Heart right ventricle (tissue), 16 donors: ENCODE measurements around the gene RAI1. TPM values are rescaled to one million over a fixed set of nuclear protein-coding genes. Genes with fewer than 3 reads are reported as not detected.
A peak's percentile ranks its signal among the peaks of the same experiment; 100 is the strongest.

Experiments used
- ATAC-seq, 8 donors: fragments of 200-7000 bp; cut with Tn5 transposase; one replicate each; pipeline ENCODE4 v1.9.1; 2020; ENCODE audit warnings: mild to moderate bottlenecking in 8 of 8, moderate library complexity in 8 of 8, moderate number of reproducible peaks in 1 of 8
- DNase-seq, 2 donors: peaks; one replicate each; pipeline ENCODE4 v3.0.0-alpha.2; 2020
- H3K27ac ChIP-seq, 10 donors: fragments of 200-600 bp; sonication (generic) in 2 of 10; one replicate each; pipeline versions ENCODE4 v1.5.0 to v1.8.0; 2020 to 2022; ENCODE audit warnings: mild to moderate bottlenecking in 3 of 10
- H3K27me3 ChIP-seq, 7 donors: fragments of 200-600 bp; one replicate each; pipeline ENCODE4 v1.8.0; 2021 to 2022; ENCODE audit warnings: mild to moderate bottlenecking in 2 of 7
- H3K36me3 ChIP-seq, 9 donors: fragments of 200-600 bp; sonication (generic) in 1 of 9; one replicate each; pipeline versions ENCODE4 v1.5.0 to v1.8.0; 2020 to 2022; ENCODE audit warnings: mild to moderate bottlenecking in 2 of 9
- H3K4me1 ChIP-seq, 9 donors: fragments of 200-600 bp; sonication (generic) in 1 of 9; one replicate each; pipeline versions ENCODE4 v1.5.0 to v1.8.0; 2020 to 2022; ENCODE audit warnings: mild to moderate bottlenecking in 4 of 9
- H3K4me3 ChIP-seq, 10 donors: fragments of 200-600 bp; sonication (generic) in 2 of 10; one replicate each; pipeline versions ENCODE4 v1.5.0 to v1.8.0; 2020 to 2022; ENCODE audit warnings: mild to moderate bottlenecking in 7 of 10, moderate library complexity in 2 of 10
- H3K9me3 ChIP-seq, 11 donors: fragments of 200-600 bp in 10 of 11; sonication (generic) in 2 of 11; one replicate each; pipeline versions ENCODE4 v1.5.0 to v1.8.0; 2013 to 2022; ENCODE audit warnings: mild to moderate bottlenecking in 2 of 11, control low read depth in 1 of 11, moderate library complexity in 1 of 11
- CTCF ChIP-seq, 9 donors: fragments of 200-600 bp; sonication (generic) in 2 of 9; IDR thresholded peaks; one replicate each; pipeline versions ENCODE4 v1.5.0 to v1.8.0; 2021 to 2022; ENCODE audit warnings: antibody characterized with exemption in 9 of 9, mild to moderate bottlenecking in 5 of 9, moderate library complexity in 1 of 9
- WGBS, 2 donors: extraction: QIAGEN DNeasy Blood & Tissue Kit; methylation state at CpG; one replicate each; pipeline ENCODE4 v1.1.7; 2013; ENCODE audit warnings: inconsistent platforms in 1 of 2; 5-methylcytosine and 5-hydroxymethylcytosine counted together
- intact Hi-C, 10 donors: fragments of 100-400 bp; cut with DNase I; formaldehyde crosslinking; loops; one replicate each; pipeline versions ENCODE4 v1.11.1 to v1.14.2; 2022
- polyA plus RNA-seq, 2 donors: library from polyadenylated mRNA; stranded (reverse); fragments of 200-250 nt; gene quantifications; one replicate each; pipeline ENCODE4 v1.2.3, GENCODE V29; 2013
- total RNA-seq, 10 donors: library from RNA; stranded (reverse); fragmentation: NEBNext Ultra II Directional in 3 of 10; extraction: Animal tissue kit (Norgen Biotek cat#: 25700) in 3 of 10; gene quantifications; one replicate each; pipeline versions ENCODE4 v1.2.1 to v1.2.4, GENCODE V29; 2021 to 2023
- donor health status: Arrhythmogenic right ventricular cardiomyopathy.
- donor health status: ischemic (EF 13 %, LVEDD 7.1; RV severe dilation, severe dysfunction).
- donor health status: healthy with polysubstance abuse.
- donor health status: DM: no; HTN: yes; CAD: no.
- donor health status: DM: no; HTN: no; CAD: no.
- donor health status: ischemic (EF 25% LVEDD 6.9; RV normal size, moderate dysfunction).
- donor health status: ischemic (EF 25% LVEDD 5.7; RV mildly dilated, moderate dysfunction).
- donor health status: healthy.
- donor health status: DM: yes; HTN: yes; CAD: no.
- donor health status: Ischemic cardiomyopathy.
- donor health status: ischemic (EF 35%, LVEDD 5.7; RV mildly dilated, moderate dysfunction).
- donor health status: nonischemic (EF 11% LVEDD 7.7; RV severe dilation, severe dysfunction).
- donor health status: DM: yes; HTN: yes; CAD: no.
- donor health status: PGD.
- donor health status: ischemic (EF 29% LVEDD 5.4; RV normal size, mild dysfunction).
- donor health status: nonischemic (EF 23%, LVEDD 6.1; RV moderate dilation, normal function).

Gene RAI1
- total and polyA plus RNA-seq, 12 donors = 13.8 to 32.0 (median 19.8) TPM

GRCh38 chr17:17672453-17673368 is 8.5 kb upstream of the RAI1 start:
- Histone ChIP-seq H3K27me3 (no peaks in the 10 kb centered on the region), H3K4me1 (peaks cover 0 to 32% (median 25%) of the 10 kb centered on the region in 9 donors), H3K36me3 (no peaks in the 10 kb centered on the region), H3K27ac (peak overlapping the region in 7 of 10 donors; percentile 4 to 74 (median 67)), H3K4me3 (no peak overlapping the region), H3K9me3 (no peaks in the 10 kb centered on the region)
- DNase-seq = no peak
- no peak for TF ChIP-seq CTCF (IDR thresholded peaks at IDR 0.05)
- intact Hi-C loops = loop anchor here in 1 of 10 donors (10.0 kb wide), 1 partner anchor 192 kb away; no protein-coding TSS in a partner anchor
- peak in 4 of 8 donors; percentile 6 to 27 (median 16) for ATAC-seq
- 78 to 79% methylated on average over 7 of the region's 7 CpGs for WGBS, 2 donors

- Histone ChIP-seq H3K36me3 (no peaks in the 10 kb centered on the region), H3K9me3 (no peaks in the 10 kb centered on the region), H3K4me1 (peaks cover 0 to 32% (median 28%) of the 10 kb centered on the region in 9 donors), H3K27ac (no peak overlapping the region), H3K4me3 (no peak overlapping the region), H3K27me3 (no peaks in the 10 kb centered on the region)
- intact Hi-C loops = loop anchor here in 3 of 10 donors (5.0 to 10.0 kb wide), 2 partner anchors 187 to 189 kb away; no protein-coding TSS in a partner anchor
- no peak for DNase-seq
- ATAC-seq = no peak
- 89 to 91% methylated on average over 6 of the region's 6 CpGs for WGBS, 2 donors
- TF ChIP-seq CTCF (IDR thresholded peaks at IDR 0.05) = no peak
These were observed 5.8 kb upstream of the RAI1 start for GRCh38 chr17:17675416-17675815.

GRCh38 chr17:17675925-17676534 is 5.2 kb upstream of the RAI1 start:
- H3K4me3 ChIP-seq = no peak overlapping the region
- H3K36me3 ChIP-seq = no peaks in the 10 kb centered on the region
- DNase-seq (no peak), ATAC-seq (no peak)
- WGBS, 2 donors = 64 to 68% methylated on average over 11 of the region's 11 CpGs
- no peak for TF ChIP-seq CTCF (IDR thresholded peaks at IDR 0.05)
- H3K9me3 ChIP-seq = no peaks in the 10 kb centered on the region
- intact Hi-C loops = loop anchor here in 4 of 10 donors (2.0 to 10.0 kb wide), 3 partner anchors 186 to 357 kb away; no protein-coding TSS in a partner anchor
- H3K27me3 ChIP-seq = no peaks in the 10 kb centered on the region
- no peak overlapping the region for H3K27ac ChIP-seq
- peaks cover 0 to 34% (median 30%) of the 10 kb centered on the region in 9 donors for H3K4me1 ChIP-seq

GRCh38 chr17:17676752-17677151 is 4.5 kb upstream of the RAI1 start:
- Histone ChIP-seq H3K27me3 (no peaks in the 10 kb centered on the region), H3K9me3 (no peaks in the 10 kb centered on the region), H3K4me3 (no peak overlapping the region), H3K27ac (no peak overlapping the region), H3K4me1 (peaks cover 0 to 32% (median 25%) of the 10 kb centered on the region in 9 donors), H3K36me3 (no peaks in the 10 kb centered on the region)
- ATAC-seq = no peak
- 92 to 97% methylated on average over 6 of the region's 6 CpGs for WGBS, 2 donors
- intact Hi-C loops = loop anchor here in 4 of 10 donors (2.0 to 10.0 kb wide), 3 partner anchors 186 to 356 kb away; no protein-coding TSS in a partner anchor
- no peak for TF ChIP-seq CTCF (IDR thresholded peaks at IDR 0.05)
- no peak for DNase-seq
